IPS-NIHi11 (cell line): ENCODE results near the gene PI4KA.
"Not testable (repeated sequence)": the region's sequence is repeated elsewhere in the genome, so short reads cannot be mapped to it uniquely, and the experiment has no call there.

ENCODE experiments used
- DNase-seq: peaks from one replicate; pipeline ENCODE4 v3.0.0; 2012; ENCODE audit warnings: mixed read lengths, low spot score

Gene PI4KA

GRCh38 chr22:20724676-20725454 lies 133.7 kb downstream of the PI4KA start:
- DNase-seq, result no peak

- no peak for DNase-seq
These were observed 137.0 kb downstream of the PI4KA start for GRCh38 chr22:20721409-20722218.

DNA sequence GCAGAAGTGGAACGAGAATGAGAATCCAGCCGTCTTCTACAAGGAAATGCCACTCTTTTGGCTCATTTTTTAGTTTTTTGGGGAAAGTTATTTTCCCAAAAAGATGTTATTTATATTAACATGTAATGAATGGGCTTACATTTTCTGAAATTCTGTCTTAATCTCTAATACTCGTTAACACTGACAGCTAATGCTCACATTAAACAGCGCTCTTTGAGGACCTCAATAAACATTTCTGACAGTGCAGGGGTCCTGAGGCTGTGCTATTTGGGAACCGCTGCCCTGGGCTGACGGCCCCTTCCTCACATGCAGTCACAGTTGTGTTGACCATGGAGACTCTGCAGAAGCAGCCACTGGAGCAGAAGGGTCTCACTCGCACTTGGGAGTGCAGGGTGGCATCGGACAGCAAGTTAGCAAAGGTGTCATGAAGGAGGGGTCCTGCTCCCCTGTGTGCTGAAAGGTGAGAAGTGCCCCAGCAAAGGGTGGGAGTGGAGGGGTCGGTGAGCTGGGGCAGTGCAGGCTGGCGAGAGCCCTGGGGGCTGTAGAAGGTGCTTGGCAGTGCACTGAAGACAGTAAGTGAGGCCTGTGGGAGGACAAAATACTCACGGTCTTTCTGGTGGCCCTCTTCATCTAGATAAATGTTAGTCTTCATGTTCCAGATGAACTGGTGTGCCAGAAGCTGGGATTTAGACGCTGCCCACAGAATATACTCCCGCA lies 137.8 kb downstream of the PI4KA start:
- DNase-seq, result no peak

GRCh38 chr22:20718727-20719126 lies 139.9 kb downstream of the PI4KA start:
- not testable (repeated sequence) for DNase-seq

GRCh38 chr22:20717981-20718380 lies 140.6 kb downstream of the PI4KA start:
- DNase-seq, result not testable (repeated sequence)

DNA sequence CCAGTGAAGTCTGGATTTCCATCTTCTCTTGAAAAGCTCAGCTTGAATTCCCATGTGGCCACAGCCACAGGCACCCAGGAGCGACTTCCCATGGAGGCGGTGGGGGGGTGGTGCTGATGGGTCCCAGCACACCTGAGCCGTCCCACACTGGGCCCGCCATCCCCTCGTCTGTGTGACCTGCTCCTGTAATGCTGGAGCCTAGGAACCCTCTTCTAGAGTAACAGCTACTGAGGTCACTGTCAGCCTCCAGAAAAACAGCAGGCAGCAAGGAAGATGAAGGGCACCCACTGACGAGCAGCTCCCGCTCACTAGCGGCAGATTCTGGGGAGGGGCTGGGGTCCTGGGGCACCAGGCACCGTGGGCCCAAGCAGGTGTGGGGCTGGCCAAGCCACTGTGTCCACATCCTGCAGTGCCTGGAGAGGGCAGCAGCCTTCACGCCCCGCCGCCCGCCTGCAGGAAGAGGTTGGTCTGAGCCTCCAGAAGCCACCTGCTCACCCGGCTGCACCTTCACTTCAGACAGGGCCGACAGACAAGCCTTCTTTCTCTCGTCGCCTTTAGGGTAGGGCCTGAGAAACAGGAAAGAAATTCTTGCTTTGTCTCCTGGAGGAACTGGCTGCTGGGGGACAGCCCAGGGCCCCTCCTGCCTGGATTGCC lies 141.3 kb downstream of the PI4KA start:
- not testable (repeated sequence) for DNase-seq

DNA sequence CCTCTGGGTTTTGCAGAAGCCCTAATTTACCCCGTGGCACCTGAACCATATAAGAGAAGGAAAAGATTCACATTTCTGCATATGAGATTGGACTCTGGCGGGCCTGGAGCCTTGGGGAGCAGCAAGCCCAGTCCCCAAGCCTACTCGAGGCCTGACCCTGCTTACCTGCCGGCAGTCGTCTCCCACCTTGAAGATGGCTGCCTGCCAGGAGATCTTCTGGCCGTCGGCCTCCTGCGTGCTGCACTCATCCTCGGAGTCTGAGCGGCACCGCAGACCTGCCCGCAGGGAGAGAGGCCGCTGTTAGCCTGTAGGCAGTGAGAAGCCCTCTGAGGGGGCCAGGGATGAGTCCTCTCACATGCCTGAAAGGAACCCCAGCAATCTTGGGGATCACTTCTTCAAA lies 145.5 kb downstream of the PI4KA start:
- DNase-seq, result not testable (repeated sequence)

GRCh38 chr22:20709966-20710365 lies 148.6 kb downstream of the PI4KA start:
- not testable (repeated sequence) for DNase-seq

DNA sequence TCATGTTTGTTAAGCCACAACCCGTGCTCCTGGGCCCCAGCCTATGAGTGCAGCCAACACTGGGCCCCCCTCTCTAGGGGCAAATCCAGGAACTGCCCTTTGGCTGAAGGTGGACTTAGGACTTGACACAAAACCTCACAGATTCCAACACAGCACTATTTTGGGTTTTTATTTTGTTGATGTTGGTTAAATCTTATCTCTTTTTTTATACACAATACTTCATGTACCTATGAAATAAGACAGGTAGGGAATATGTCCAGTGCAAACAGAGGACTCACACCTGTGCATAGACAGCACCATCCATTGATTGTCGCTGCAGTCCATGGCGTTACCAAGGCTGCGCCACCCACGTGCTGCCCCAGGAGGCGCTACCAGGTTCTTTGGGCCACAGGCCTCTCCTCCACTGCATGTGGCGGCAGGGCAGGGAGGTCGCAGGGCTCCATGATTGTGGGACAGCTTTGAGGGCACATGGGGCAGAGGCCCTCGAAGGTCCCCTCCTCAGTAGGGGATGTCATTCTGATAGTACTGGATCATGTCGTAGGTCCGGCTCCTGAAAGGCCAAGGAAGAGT lies 151.0 kb downstream of the PI4KA start:
- peak; percentile 30 for DNase-seq

DNA sequence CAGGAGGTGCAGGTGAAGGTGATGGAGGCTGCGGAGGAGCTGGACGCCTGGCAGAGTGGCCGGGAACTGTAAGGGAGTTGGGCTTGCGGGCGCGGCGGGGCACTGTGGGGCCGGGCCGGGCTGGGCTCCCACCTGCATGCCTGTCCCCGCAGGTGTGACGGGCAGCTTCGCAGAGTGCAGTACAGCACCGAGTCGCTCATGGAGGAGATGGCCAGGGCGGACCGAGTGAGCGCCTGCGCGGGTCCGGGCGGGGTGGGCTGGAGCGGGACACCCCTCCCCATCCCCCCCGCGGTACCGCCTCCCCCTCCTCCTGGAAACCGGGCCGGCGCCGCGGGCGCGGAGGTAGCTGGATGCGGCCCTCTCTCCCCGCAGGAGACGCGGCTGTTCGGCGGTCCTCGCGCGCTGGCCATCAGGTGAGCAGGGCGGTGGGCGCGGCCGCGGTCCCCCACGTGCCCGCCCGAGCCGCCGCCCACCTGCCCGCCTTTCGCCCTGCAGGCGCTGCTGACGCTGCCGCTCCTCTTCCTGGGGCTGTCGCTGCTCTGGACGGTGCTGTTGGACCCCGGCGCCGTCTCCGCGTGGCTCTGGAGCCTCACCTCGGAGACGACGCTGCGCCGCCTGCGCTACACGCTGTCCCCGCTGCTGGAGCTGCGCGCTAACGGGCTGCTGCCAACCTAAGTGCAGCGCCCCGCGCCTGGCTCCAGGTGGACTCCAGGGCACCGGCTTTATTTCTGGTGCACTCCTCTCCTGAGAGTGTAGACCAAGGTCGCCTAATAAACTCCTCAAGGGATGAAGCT lies 154.6 kb downstream of the PI4KA start:
- DNase-seq, result peak; percentile 47

DNA sequence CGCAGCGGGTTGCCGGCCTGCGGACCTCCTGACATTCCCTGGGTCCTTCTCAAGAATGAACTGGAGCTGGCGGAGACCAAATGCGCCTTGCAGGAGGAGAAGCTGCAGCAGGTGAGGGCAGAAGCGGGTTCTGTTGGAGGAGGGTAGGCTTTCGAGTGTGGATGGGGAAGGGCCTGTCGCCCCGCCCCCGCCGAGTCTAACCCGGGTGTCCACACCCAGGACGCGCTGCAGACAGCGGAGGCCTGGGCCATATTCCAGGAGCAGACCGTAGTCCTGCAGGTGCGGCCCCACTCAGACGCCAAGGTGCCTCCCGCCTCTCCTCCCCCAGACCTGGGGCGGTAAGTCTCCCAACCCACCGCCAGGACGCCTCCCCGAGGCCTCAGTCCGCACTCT lies 155.2 kb downstream of the PI4KA start:
- not testable (repeated sequence) for DNase-seq

- DNase-seq, result peak; percentile 86
These were observed 155.8 kb downstream of the PI4KA start for GRCh38 chr22:20702546-20703413.

GRCh38 chr22:20702175-20702545 lies 156.5 kb downstream of the PI4KA start:
- not testable (repeated sequence) for DNase-seq

GRCh38 chr22:20701680-20702136 lies 156.9 kb downstream of the PI4KA start:
- not testable (repeated sequence) for DNase-seq

GRCh38 chr22:20700347-20700746 lies 158.3 kb downstream of the PI4KA start:
- not testable (repeated sequence) for DNase-seq

DNA sequence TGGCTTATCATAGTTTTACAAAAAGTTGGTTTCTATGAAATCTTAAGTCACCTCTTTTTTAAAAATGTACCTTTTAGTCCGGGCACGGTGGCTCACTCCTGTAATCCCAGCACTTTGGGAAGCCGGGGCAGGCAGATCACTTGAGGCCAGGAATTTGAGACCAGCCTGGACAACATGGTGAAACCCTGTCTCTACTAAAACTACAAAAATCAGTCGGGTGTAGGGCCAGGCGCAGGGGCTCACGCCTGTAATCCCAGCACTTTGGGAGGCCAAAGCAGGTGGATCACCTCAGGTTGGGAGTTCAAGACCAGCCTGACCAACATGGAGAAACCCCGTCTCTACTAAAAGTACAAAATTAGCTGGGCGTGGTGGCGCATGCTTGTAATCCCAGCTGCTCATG lies 158.8 kb downstream of the PI4KA start:
- not testable (repeated sequence) for DNase-seq

- DNase-seq, result peak; percentile 27
These were observed 161.0 kb downstream of the PI4KA start for GRCh38 chr22:20697481-20698113.

GRCh38 chr22:20696056-20696455 lies 162.6 kb downstream of the PI4KA start:
- DNase-seq, result not testable (repeated sequence)

DNA sequence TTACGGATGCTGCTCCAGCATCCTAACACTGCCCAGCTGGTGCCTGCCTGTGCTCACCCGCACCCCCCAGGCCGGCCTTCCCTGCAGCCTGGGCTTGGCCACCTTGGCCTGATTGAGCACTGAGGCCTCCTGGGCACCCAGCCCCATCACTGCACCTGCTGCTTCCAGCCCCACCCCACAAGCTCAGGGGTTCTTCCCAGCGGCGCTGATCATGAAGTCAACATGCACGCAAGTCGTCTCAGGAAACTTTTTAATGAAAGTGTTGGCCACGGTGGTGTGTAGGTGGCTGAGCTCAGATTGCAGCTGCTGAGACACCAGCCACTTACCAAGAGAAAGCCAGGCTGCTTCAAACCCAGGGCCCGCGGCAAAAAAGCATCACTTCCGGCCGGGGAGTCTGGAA lies 163.4 kb downstream of the PI4KA start:
- not testable (repeated sequence) for DNase-seq
